Fibroblast of peridontal ligament (primary cell): ENCODE results near the gene MSLN.

Experiments
- DNase-seq: peaks from one replicate; pipeline ENCODE4 v3.0.0-alpha.2; 2010; ENCODE audit errors: extremely low read depth

Gene MSLN

GRCh38 chr16:760545-761343 is at the start of gene MSLN:
MSLN (plus strand) TSS chr16:760734; CDS start chr16:762681, 1,947 bp downstream.
- DNase-seq, result no peak

- no peak for DNase-seq
These were observed 49.5 kb upstream of the MSLN start for GRCh38 chr16:711084-711483.

GRCh38 chr16:711548-712320 is 48.8 kb upstream of the MSLN start:
- peak; percentile 44 for DNase-seq

- DNase-seq, result peak; percentile 89
These were observed 47.7 kb upstream of the MSLN start for GRCh38 chr16:712740-713250.

GRCh38 chr16:714079-714478 is 46.5 kb upstream of the MSLN start:
- DNase-seq, result no peak

- peak; percentile 67 for DNase-seq
These were observed 45.7 kb upstream of the MSLN start, which contains the start of gene METRN for GRCh38 chr16:714558-715476. METRN (plus strand) TSS chr16:715118; CDS start chr16:715290, 172 bp downstream.

GRCh38 chr16:715477-716199 is 44.9 kb upstream of the MSLN start:
- DNase-seq, result no peak

GRCh38 chr16:716200-716568 is 44.4 kb upstream of the MSLN start:
- DNase-seq, result peak; percentile 42

GRCh38 chr16:716768-717325 is 43.7 kb upstream of the MSLN start:
- no peak for DNase-seq

GRCh38 chr16:717450-718245 is 42.9 kb upstream of the MSLN start:
- DNase-seq, result no peak

GRCh38 chr16:718389-718788 is 42.1 kb upstream of the MSLN start:
- no peak for DNase-seq

- no peak for DNase-seq
These were observed 41.6 kb upstream of the MSLN start for GRCh38 chr16:718922-719321.

- DNase-seq, result no peak
These were observed 40.6 kb upstream of the MSLN start for GRCh38 chr16:719815-720446.

- peak; percentile 49 for DNase-seq
These were observed 40.0 kb upstream of the MSLN start for GRCh38 chr16:720447-720989.

- DNase-seq, result peak; percentile 49
These were observed 39.4 kb upstream of the MSLN start, which contains the start of gene ANTKMT for GRCh38 chr16:720990-721764. ANTKMT (plus strand) TSS chr16:721146; CDS start chr16:721275, 129 bp downstream.

- DNase-seq, result no peak
These were observed 38.6 kb upstream of the MSLN start for GRCh38 chr16:721765-722540.
